ENCODE measurements around the gene AKAP6.
A peak's percentile ranks its signal among the peaks of the same experiment; 100 is the strongest.

Gene AKAP6

DNA sequence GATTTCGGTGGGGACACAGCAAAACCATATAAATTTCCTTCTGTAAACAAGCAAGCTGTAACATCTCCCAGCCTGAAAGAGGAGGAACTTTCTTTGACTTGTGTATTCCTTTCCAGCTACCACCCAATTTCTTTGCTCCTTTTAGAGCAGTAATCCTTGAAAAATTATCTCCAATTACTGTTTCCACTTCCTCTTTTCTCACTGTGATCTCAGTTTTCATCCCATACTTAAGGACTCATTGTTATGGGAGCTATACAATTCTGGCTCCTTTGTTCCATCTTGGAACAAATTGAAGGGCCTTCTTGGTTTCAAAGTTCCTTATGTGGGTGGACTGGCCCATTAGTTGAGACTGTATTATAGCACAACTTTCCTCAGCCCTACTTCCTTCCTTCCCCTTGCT is 152.6 kb downstream of the AKAP6 start:
- no peak for FAIRE-seq

DNA sequence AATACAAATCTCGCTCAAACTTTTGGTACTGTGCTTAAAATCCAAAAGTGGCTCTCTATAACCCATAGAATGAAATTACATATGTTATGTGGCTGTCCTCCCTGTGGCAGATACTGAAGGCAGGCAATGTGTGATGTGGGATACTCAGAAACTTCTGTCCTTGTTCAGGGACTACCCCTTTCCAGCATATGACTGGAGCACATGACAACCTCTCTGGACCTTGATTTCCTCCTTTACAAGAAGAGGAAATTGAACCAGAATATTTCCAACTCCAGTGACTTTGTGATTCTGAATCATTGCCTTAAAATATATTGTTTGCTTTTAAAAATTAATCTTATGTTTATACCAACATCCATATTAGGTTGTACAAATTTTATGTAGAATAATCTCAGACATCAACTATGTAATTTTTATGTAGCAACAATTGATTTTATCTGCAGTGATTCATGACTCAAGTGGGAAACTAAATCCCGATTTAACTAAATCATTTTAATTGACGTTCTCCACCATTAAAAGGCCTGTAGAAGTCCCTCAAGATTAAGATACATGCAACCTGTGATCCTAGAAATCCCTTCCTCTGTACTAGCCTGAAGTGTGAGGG is 162.4 kb downstream of the AKAP6 start:
- no peak for FAIRE-seq

DNA sequence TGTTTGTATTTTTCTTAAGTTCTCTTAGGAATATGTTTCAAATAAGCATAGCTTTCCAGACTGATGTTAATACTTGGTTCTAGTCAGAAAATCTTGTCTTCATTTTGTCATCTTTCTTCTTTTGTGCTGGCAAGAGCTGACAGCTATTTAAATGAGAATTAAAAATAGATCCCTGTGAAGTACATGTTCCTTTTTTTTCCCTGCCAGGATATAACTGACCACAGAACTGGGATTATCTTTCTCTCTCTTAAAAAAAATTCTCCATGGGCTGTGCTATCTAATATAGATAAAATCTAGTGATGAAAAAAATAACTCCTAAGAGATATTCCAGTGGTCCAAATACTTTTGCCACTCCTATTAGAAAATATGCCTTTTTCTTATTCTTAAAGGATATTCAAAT is 163.4 kb downstream of the AKAP6 start:
- no peak for FAIRE-seq

DNA sequence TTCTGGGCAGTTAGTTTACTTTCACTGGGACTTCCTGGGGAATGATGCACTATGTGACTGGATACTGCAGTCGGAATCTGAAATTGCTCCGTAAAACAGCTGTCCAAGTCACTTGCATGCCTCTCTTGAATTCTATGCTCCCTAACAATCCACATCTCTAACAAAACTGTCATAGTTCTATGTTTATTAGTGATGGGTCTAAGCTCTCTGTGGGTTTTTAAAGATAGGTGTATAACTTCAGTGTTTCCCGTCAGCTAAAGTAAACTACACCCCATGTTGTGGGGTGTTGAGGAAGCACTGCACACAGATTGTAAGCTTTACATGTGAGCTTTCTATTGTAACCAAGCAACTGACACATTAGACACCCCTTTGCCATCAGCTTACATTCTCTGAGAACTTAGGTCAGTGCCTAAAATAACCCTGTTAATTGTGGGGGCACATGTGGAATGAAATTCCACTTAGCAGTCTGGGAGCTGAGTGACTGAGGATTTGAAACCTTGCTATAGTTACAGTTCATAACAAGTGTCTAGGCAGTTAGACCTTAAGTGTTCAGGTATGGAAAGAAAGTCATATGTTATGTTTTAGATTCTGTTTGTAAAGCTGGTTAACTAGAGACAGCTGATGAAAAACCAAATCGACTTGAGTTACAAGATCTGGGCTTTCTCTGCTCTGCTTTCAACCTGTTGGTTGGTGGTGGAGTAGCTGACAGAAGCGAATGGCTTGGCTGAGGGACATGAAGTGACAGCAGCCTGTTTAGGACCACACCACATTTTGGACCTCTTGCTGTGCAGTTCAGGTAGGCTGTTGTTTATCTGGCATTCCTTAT is 165.7 kb downstream of the AKAP6 start:
- FAIRE-seq = no peak

DNA sequence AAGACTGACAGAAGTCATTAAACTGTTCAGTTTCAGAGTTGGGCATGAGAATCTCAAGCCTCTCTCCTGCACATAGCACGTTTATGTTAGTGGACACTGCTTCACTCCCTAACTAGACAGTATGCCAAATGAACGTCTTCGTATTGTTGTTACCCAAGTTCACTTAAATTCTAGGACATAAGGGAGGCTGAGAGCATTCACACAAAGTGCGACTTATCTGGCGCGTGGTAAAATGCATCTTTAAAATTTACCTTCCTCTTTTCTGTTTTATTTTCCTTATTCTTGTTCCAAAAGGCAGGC is 166.3 kb downstream of the AKAP6 start:
- no peak for FAIRE-seq

DNA sequence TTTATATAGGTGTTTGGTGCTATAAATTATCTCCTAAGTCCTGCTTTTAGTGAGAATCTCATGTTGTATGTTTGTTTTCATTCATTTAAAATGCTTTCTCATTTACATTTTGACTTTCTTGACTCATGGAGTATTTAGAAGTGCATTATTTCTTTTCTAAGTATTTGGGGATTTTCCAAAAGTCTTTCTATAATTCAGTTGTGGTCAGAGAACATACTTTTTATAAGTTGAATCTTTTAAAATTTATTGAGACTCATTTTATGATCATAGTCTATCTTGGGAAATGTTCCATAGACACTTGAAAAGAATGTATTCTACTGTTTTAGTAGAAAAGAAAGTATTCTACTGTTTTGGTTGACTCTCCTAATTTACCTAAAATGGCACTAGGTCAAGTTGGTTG is 168.2 kb downstream of the AKAP6 start:
- FAIRE-seq = no peak

DNA sequence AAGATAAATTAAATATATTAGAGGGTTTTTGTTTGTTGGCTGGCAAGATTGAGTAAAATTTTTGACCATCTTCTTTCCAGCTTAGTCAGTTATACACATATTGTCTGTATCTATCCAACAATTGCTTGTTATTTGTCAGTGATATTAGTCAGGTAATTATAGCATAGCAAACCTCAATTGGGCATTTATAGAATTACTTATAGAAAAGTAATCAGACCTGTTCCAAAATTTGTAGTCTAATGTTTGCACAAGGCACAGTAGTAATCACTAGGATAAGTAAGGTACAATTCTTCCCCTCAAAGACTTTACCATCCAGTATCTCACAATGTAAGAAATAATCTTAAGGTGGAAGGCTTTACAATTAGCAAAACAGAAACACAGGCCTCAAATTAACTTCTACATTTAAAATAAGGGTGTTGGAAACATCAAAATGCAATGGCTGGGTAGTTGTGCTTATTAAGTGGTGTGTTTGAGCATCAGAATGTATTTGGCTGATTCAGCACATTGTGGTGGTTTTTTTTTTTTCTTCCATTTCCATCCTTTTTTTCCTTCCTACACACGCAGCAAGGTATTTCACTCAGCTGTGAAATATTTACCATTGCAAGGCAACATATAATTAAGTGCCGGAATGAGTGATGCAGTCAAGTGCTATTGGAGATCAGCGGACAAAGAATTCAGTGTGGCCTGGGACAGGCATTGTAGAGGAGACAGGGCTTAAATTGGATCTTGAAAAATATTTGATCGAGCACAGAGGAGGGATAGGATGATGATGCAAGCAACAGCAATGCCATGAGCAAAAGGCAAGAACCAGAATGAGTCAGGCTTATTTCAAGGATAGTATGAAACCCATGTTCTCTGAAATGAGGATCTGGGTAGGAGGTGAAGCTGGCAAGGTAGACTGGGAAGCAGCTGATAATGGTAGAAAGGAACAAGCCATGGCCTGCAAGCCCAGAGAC is 178.2 kb downstream of the AKAP6 start:
- FAIRE-seq = no peak

DNA sequence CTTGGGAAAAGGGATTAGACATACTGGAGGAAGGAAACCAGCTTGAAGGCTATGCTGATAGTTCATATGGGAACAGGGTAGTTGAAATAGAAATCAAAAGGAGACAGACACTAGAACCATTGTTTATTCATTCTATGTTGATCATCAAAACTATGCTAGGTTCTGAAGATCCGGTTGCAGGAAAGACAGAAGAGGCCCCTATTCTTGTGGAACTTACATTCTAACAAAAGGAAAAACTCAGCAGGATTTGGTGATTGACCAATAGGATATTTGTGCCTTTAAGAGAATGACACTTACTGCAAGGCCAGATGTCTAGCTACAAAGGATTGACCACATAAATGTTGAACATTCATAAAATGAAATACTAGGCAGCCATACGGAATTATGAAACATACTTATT is 179.2 kb downstream of the AKAP6 start:
- FAIRE-seq = no peak

DNA sequence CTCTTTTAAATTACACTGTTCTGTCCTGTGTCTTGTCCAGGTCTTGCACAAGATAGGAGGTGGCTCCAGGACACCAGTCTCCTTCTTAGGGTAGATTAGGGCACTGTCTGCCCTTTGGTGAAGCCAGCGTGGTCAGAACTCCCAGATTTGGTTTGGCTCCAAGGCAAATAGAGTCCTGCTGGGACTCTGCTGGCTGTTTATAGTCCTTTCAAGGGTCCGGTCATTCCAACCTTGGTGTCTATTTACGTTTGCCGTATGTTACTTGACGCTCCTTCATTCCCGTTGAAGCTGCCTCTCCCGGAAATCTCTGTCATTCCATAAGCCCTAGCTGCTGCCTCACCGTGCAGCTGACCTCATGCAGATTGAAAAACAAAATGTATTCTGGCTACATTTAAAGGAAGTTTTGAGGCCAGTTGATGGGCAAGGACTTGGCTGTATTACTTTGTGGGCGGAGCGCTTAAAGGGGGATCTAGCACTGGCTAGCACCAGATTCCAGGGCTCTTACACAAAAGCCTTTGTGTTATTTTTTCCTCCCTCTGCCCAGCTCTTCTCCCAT is 180.6 kb downstream of the AKAP6 start:
- no peak for FAIRE-seq

DNA sequence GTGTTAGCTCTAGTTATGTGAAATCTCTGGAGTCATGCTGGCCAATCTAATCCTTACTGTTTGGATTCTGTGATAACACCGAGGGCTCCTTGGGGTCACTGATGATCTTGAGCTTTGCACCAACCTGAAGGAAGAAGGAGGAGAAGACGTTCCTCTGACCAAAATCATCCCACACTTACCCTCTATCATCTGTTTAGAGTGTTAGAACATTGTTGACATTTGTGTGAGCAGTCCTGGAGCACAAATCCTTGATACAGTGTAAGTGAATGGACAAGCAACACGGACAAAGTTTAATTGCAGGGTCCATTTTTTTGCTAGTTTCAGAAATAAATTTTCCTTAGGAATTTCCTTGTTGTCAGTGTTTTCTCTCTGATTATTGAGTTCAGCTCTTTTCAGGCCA is 181.7 kb downstream of the AKAP6 start:
- no peak for FAIRE-seq

DNA sequence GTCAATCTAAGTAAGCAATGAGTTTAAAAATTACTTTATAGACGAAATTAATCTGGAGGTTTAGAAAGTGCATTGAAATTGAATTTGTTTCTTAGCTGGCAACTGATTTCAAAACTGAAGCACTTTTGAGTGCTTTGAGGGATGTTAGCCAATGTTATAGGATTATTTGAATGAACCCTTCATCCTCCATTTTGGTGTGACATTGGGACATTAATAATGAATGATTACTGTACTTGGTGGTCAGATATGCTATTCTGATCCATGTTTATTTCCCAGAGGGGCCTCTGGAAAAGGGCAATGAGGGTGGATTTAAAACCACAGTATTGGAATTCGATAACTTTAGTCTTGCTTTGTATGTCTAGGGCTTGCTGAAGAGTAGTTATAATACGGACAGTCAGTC is 183.2 kb downstream of the AKAP6 start:
- no peak for FAIRE-seq

DNA sequence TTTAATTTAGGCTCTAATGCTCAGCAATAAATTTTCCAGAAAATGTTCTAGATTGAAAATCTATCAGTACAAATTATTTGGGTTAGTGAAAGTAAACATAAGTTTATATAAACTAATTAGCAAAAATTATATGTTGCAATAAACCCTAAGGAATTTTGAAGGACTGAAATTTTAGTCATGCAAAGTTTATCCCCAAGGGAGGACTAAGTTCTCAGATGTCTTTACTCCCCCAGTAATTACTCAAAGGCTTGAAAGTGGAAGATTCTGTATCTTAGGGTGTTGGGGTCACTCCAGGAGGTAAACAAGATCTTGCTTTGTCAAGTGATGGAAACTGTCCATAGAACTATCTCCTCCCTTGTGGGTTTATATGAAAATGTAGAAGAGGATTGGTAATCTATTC is 183.7 kb downstream of the AKAP6 start:
- no peak for FAIRE-seq

DNA sequence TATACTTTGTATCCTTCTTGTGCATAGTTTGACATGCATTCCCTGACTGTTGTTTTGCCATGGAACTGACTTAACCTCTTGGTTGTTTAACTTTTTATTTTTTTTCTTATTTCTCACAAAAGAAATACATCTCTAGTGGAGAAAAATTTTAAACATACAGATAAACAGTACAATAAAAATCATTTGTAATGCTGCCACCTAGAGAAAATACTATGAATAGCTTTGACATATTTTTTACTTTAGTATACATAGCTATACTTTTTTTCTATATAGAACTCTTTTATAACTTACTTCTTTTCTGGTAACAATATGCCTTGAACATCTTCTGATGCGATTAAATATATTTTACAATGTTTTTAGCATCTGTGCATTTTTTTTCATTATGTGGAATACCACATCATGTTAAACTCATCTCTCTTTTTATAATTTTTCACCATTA is 184.5 kb downstream of the AKAP6 start:
- peak; percentile 45 for FAIRE-seq

DNA sequence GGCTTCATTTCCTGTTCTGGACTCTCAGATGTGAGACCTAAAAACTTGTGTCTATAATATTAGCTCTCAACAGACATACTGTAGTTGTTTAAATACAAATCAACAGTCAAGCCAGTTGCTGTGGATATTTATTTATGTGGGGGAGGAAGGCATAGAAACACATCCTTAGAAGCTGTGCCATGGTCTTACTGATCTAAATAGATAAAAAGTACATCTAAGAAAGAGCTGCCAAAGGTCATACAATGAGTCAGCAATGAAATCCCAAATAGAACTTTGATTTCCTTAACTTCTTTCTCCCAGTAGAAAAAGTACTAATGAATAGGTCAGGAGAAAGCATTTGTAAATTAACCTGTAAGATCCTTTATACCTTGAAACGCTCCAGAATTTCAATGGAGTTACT is 185.1 kb downstream of the AKAP6 start:
- no peak for FAIRE-seq

DNA sequence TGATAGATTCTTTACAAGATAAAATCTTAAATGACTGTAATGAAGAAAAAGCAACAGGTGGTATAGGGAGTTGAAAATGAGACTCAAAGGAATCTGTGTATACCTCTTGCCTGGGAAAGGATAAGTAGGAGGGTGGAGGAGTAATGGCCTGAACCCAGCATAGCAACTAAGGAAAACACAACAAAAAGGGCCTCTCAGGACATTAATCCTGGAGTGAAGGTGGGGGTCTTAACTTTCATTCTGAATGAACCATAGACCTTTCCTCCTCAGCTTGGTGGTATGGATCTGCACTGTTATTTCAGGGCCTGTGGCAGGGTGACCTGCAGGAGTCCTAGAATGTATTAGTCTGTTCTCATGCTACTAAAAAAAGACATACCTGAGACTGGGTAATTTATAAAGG is 185.6 kb downstream of the AKAP6 start:
- FAIRE-seq = no peak

DNA sequence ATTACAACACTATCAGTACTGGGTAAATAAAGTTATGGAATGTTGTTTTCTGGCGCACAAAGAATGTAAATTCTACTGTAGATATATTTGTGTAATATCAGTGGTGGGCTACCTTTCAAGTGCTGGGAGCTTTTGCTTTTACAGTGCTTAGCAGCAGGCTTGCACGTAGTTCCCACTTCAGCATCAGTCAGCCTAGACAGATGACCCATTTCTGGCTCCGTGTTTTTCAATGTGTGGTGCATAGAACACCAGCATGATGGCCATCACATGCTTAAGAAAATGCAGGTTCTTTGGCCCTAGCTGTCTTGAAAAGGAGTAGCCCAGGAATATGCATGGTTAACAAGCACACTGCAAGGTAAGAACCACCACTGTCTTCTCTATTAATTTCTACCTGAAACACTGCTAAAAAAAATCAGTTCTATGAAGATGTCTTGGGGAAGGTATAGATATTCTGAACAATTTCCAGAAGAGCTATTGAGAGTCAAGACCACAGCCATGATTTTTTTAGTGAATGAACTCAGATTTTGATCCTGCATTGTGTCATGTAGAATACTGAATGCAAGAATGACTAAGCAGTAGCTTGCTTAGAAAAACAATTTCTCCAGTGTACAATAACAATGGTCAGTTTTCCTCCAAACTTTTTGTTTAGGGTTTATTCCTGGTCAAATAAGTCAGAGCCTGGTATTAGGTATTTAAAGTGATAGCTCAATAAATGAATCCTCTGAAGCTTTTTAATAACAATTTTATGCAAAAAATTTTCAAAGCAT is 195.7 kb downstream of the AKAP6 start:
- no peak for FAIRE-seq

DNA sequence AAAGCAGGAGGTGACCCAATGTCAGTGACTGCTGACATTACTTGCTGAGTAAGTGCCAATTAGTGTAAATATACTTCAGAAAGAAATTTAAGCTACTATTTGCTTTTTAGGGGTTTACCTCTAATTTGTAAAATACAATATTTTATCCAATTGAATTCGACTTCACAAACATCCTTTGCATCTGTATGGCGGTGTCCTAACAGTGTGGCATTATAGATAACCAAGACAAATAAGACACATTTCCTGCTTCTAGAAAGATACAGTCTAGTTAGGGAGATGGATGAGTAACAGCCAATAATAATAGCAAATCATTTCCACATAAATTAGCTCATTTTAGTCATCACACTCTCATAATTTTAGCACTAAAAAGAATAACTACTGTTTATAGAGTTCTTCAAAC is 196.5 kb downstream of the AKAP6 start:
- no peak for FAIRE-seq

DNA sequence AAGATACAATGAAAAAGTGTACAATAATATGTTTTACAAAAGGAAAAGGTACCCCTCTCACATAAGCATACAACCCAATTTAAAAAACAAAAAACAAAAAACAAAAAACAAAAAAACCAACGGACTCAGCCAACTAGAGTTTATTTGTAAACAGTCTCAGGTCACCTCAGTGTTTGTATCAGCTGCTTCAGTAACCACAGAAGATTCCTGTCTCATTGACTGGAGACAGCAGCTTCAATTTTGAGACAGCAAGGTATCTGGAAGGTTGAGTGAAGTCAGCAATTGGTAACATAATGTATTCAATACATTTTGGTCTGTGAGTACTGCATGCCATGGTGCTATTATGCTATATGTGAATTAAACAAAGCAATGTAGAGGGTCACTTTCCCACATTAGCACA is 201.7 kb downstream of the AKAP6 start:
- no peak for FAIRE-seq

DNA sequence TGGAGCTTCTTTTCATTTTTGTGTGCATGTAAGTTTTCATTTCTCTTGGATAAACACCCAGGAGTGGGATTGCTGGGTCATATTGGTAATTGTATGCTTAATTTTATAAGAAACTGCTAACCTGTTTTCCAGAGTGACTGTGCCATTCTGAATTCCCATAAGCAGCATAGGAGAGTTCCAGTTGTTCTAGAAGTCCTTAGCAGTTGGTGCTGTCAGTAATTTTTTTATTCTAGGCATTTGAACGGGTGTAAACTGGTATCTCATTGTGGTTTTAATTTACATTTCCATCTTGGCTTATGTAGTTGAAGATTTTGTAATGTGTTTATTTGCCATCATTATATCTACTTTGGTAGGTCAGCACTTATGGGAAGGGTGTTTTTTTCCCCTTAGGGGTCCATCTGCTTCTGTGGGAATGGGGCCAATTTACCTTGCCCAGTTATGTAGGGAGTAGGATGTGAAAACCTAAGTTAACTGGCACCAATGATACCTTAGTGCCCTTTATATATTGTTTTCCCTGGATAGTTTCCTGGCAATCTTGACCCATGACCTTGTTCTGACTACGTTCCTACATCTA is 202.9 kb downstream of the AKAP6 start:
- FAIRE-seq = no peak

DNA sequence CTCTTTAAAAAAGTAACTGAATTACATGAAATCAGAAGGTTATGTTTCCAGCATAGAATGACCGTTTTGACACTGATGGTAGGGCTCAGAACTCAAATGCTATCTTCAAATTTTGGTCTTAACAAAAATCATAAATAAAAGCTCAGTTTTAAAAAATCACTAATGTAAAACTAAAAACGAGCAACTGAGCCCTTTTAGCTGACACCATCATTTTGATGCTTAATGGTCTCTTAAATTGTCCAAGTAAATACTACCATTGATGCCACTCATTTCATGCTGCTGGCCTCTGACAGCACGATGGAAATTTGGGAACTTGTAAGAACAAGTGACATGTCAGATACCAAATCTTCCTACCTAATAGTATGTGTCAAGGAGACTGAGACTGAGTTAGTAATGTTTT is 205.0 kb downstream of the AKAP6 start:
- no peak for FAIRE-seq

DNA sequence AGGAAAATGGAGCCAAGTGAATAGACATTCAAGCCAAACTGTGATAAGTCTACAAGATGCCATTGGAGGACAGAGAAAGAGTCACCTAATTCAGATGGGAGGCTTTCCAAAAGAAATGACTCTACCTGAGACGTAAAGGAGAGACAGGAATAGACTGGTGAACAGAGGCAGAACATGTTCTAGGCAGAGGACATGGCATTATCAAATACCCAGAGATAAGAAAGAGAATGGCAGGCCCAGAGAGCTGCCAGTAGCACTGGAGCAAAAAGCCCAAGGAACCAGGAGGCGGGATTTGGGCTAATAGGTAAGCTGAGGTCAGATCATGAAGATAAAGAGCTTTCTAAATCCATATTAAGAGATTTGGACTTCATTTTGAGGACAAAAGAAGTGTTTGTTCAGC is 207.1 kb downstream of the AKAP6 start:
- no peak for FAIRE-seq

DNA sequence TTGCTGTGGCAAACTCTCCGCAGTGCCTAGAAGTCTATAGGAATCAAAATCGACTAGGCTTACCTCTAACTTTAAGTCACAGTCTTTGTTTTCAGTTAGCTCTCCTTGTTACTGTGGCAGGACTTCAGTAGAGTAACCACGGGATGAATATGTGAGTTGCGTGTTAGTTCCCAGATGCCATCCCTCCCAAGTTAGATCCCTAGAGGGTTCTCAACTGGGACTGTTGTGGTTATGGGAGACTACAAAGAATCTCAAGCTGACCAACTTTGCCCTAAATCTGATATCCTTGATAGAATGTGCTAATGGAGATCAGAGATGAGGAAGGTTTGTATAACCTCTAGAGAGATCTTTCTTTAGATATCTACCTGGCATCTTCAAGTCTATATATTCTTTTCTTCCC is 208.1 kb downstream of the AKAP6 start:
- FAIRE-seq = no peak
